T-helper 17 cell (primary cell): ENCODE data around the gene RXRB. TPM values are rescaled to one million over a fixed set of nuclear protein-coding genes. Genes with fewer than 3 reads are reported as not detected.
A peak's percentile ranks its signal among the peaks of the same experiment; 100 is the strongest.

Experiments used
- ATAC-seq: fragments of 150-1000 bp; cut with Tn5 transposase; 2 replicates; pipeline ENCODE4 v1.10.0; 2021; ENCODE audit warnings: mild to moderate bottlenecking, moderate library complexity
- DNase-seq, 3 donors: peaks; one replicate each; pipeline versions ENCODE4 v3.0.0 to v3.0.0-alpha.2; 2020 to 2021
- H3K9me3 ChIP-seq: one replicate; pipeline ENCODE4 v1.7.0; 2013; ENCODE audit warnings: low read length, mild to moderate bottlenecking; ENCODE audit not compliant: control insufficient read depth, poor library complexity, severe bottlenecking
- H3K27ac Mint-ChIP-seq: one replicate; pipeline ENCODE4 v1.8.0; 2022; ENCODE audit warnings: mild to moderate bottlenecking, moderate library complexity, mixed read lengths
- H3K27me3 Mint-ChIP-seq: one replicate; pipeline ENCODE4 v1.8.0; 2022; ENCODE audit warnings: mixed read lengths
- H3K36me3 Mint-ChIP-seq: one replicate; pipeline ENCODE4 v1.8.0; 2022; ENCODE audit warnings: low read depth, mixed read lengths
- H3K4me1 Mint-ChIP-seq: one replicate; pipeline ENCODE4 v1.8.0; 2022; ENCODE audit warnings: mild to moderate bottlenecking, mixed read lengths
- H3K4me3 Mint-ChIP-seq: one replicate; pipeline ENCODE4 v1.8.0; 2022; ENCODE audit warnings: mild to moderate bottlenecking, moderate library complexity, mixed read lengths
- total RNA-seq, 4 donors: library from RNA in 2 of 4; stranded (reverse) in 2 of 4; gene quantifications; one replicate each; pipeline ENCODE4 v1.2.3 and lab custom pipeline; 2022 to 2026

The RXRB gene
- total RNA-seq, 2 donors from 2014 or later, result 51.0 to 64.4 TPM

GRCh38 chr6:33171880-33172687 lies 28.4 kb downstream of the RXRB start:
- H3K36me3 Mint-ChIP-seq, result no peaks in the 10 kb centered on the region
- no peak overlapping the region for H3K4me3 Mint-ChIP-seq
- H3K9me3 ChIP-seq, result no peaks in the 10 kb centered on the region
- no peak for ATAC-seq
- no peak for DNase-seq
- no peak overlapping the region for H3K27ac Mint-ChIP-seq
- H3K4me1 Mint-ChIP-seq, result peaks cover 6% of the 10 kb centered on the region
- peaks cover 32% of the 10 kb centered on the region for H3K27me3 Mint-ChIP-seq

GRCh38 chr6:33171016-33171879 lies 29.2 kb downstream of the RXRB start:
- Mint-ChIP-seq H3K27ac (no peak overlapping the region), H3K27me3 (peaks cover 27% of the 10 kb centered on the region), H3K36me3 (no peaks in the 10 kb centered on the region), H3K4me3 (no peak overlapping the region), H3K4me1 (peaks cover 6% of the 10 kb centered on the region)
- no peak for DNase-seq
- H3K9me3 ChIP-seq, result no peaks in the 10 kb centered on the region
- no peak for ATAC-seq

DNA sequence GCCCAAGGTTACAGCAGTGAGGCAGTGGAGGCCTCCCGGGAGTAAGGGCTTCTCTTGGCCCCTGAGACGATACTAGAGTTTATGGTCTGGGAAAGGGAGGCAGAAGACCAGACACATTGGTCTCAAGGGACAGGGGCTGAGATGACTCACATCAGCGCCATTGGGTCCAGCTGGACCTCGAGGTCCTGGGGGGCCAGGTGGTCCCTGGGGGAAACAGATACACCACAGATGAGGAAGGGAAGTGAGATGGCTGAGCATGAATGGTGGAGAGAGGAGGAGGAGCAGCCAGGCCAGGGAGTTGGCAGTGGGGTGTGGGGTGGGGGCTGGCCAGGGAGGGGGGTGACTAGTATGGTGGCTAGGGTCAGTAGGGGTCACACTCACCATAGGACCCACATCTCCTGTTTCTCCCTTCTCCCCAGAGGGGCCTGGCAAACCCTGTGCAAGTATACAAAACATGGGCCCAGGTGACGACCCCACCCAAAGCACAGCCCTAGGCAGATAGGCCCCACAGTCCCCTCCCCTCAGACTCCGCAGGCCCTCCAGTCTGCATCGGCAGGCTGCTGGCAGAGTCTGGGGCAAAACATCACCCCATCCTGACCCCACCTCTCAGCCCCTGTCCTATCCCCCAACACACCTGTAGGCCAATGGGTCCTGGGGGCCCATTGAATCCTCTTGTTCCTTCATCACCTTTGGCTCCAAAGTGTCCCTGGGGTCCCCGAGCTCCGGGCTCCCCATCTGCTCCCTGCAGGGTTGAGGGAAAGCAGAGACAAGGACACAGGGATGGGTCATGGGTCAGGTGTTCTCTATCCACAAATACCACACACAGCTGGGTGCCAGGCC lies 30.1 kb downstream of the RXRB start:
- Mint-ChIP-seq H3K27ac (no peak overlapping the region), H3K4me3 (no peak overlapping the region), H3K27me3 (peaks cover 24% of the 10 kb centered on the region), H3K36me3 (no peaks in the 10 kb centered on the region), H3K4me1 (peaks cover 8% of the 10 kb centered on the region)
- H3K9me3 ChIP-seq, result no peaks in the 10 kb centered on the region
- no peak for ATAC-seq
- no peak for DNase-seq

DNA sequence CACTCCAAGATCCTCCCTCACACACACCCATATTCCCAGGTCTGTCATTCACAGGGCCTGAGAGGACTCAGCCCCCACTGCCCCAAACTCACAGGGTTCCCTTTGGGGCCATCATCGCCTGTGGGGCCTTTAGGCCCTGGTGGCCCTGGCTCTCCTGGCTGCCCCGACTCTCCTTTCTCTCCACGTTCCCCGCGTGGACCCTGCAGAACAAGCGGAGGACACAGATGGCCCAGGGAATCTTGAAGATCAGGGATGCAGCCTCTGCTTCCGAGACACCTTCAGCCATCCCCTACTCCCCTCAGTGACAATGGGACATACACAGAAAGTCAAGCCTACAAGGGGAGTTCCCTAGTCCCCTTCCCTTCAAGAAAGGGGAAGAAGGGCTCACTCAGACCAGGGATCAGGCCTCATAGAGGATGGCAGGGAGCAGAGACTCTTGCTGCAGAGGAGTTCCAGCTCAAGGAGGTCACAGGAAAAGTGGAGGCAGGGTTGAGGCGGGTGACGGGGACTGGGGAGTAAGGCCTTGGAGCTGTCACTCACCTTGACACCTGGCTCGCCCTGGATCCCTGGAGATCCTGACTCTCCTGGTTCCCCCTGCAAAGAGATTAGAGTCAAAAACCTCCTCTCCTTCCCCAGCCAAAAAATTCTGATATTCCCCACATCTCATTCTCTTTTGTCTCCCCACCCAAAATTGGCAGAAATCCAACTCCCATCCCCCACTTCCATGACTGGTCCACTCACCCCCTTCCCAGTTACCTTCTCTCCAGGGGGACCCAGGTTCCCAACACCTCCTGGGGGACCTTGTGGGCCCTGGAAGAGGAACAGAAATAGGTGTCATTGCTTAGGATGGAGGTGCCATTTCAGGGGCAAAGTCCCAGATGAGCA lies 30.9 kb downstream of the RXRB start:
- H3K9me3 ChIP-seq, result no peaks in the 10 kb centered on the region
- no peak for DNase-seq
- Mint-ChIP-seq H3K4me3 (no peak overlapping the region), H3K4me1 (peaks cover 6% of the 10 kb centered on the region), H3K36me3 (no peaks in the 10 kb centered on the region), H3K27me3 (peaks cover 16% of the 10 kb centered on the region), H3K27ac (peak overlapping the region; percentile 51)
- no peak for ATAC-seq

- H3K4me3 Mint-ChIP-seq, result no peak overlapping the region
- ATAC-seq, result no peak
- H3K36me3 Mint-ChIP-seq, result no peaks in the 10 kb centered on the region
- H3K4me1 Mint-ChIP-seq, result peaks cover 9% of the 10 kb centered on the region
- H3K9me3 ChIP-seq, result no peaks in the 10 kb centered on the region
- no peak for DNase-seq
- H3K27me3 Mint-ChIP-seq, result peaks cover 19% of the 10 kb centered on the region
- no peak overlapping the region for H3K27ac Mint-ChIP-seq
Measured at GRCh38 chr6:33168639-33169038, 31.8 kb downstream of the RXRB start.

DNA sequence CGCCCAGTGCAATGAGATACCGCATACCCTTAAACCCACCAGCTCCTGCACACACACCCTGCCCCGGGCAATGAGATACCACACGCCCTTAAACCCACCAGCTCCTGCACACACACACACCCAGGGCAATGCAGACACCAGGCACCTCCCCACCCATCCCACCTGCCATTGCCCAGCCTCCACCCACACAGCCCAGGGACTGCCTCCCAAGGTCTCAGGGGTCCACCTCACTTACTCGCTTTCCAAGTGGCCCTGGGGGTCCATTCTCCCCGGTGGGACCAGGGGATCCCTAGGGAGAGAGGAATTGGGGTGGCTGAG lies 32.2 kb downstream of the RXRB start:
- peaks cover 19% of the 10 kb centered on the region for H3K27me3 Mint-ChIP-seq
- no peak overlapping the region for H3K27ac Mint-ChIP-seq
- no peaks in the 10 kb centered on the region for H3K36me3 Mint-ChIP-seq
- peaks cover 9% of the 10 kb centered on the region for H3K4me1 Mint-ChIP-seq
- no peaks in the 10 kb centered on the region for H3K9me3 ChIP-seq
- H3K4me3 Mint-ChIP-seq, result no peak overlapping the region
- ATAC-seq, result no peak
- DNase-seq, result no peak

GRCh38 chr6:33167374-33168283 lies 32.8 kb downstream of the RXRB start:
- Mint-ChIP-seq H3K36me3 (no peaks in the 10 kb centered on the region), H3K4me1 (peaks cover 9% of the 10 kb centered on the region)

DNA sequence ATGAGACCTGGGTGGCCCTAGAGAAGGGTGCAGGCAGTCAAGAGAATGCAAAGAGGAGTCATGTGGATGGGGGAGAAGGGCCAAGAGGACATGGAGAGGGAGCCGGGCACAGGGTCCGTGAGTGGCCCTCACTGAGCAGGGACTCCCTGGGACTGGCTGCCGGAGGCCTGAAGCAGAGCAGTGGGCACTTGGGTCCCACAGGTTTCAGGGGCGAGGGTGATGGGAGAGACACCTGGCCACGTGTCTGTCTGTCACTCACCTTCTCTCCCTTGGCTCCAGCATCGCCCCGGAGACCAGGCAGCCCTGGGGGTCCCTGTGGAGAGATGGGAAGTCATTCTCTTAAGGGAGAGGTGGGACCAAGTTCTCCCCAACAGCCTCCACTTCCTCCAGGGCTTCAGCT lies 33.7 kb downstream of the RXRB start:
- Mint-ChIP-seq H3K4me1 (peaks cover 8% of the 10 kb centered on the region), H3K4me3 (no peak overlapping the region), H3K27me3 (peaks cover 13% of the 10 kb centered on the region), H3K36me3 (no peaks in the 10 kb centered on the region), H3K27ac (no peak overlapping the region)
- no peak for DNase-seq
- no peak for ATAC-seq
- H3K9me3 ChIP-seq, result no peaks in the 10 kb centered on the region

More at GRCh38 chr6:33167374-33168283, 32.8 kb downstream of the RXRB start:
- H3K9me3 ChIP-seq, result no peaks in the 10 kb centered on the region
- H3K27ac Mint-ChIP-seq, result no peak overlapping the region
- H3K4me3 Mint-ChIP-seq, result no peak overlapping the region
- peaks cover 15% of the 10 kb centered on the region for H3K27me3 Mint-ChIP-seq
- ATAC-seq, result no peak
- no peak for DNase-seq

- Mint-ChIP-seq H3K27me3 (peaks cover 13% of the 10 kb centered on the region), H3K4me3 (no peak overlapping the region), H3K27ac (no peak overlapping the region), H3K4me1 (peaks cover 12% of the 10 kb centered on the region), H3K36me3 (no peaks in the 10 kb centered on the region)
- H3K9me3 ChIP-seq, result no peaks in the 10 kb centered on the region
- no peak for ATAC-seq
- DNase-seq, result no peak
Measured at GRCh38 chr6:33166363-33166762, 34.1 kb downstream of the RXRB start.

- no peaks in the 10 kb centered on the region for H3K36me3 Mint-ChIP-seq
- DNase-seq (no peak), ATAC-seq (no peak)
- H3K9me3 ChIP-seq, result no peaks in the 10 kb centered on the region
- H3K27ac Mint-ChIP-seq, result no peak overlapping the region
- peaks cover 13% of the 10 kb centered on the region for H3K27me3 Mint-ChIP-seq
- H3K4me3 Mint-ChIP-seq, result peak overlapping the region; percentile 25
- H3K4me1 Mint-ChIP-seq, result peaks cover 14% of the 10 kb centered on the region
Measured at GRCh38 chr6:33165581-33166258, 34.7 kb downstream of the RXRB start.

DNA sequence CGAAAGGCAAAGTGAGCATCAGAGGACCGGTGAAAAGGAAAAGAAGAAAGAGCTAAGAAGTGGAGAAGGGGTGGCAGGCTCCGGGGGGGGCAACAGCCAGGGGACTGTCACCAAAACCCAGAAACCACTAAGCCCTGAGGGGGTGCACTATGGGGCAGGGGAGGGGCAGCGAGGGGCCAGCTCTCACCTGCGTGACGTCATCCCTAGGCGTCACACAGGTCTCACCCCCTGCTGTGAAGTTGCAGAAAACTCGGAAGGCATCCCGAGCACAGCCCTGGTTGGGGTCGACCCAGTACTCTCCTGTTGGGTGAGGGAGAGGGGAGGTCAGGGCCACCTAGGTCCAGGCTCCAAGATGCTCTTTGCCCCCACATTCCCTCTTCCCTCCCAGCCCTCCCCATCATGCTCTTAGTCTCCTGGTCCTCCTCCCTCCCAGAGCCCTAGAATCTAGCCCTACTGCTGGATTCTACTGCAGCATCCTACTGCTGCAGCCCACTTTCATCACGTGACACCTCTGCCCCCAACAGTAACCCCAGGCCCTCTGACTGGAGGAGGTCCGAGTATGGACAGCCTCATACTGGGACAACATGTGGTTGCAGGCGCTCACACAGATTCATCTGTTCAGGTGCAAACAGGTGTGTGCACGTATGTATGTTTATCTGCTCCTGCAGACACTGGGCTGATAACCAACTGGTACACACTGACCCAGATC lies 35.6 kb downstream of the RXRB start:
- H3K9me3 ChIP-seq, result no peaks in the 10 kb centered on the region
- no peaks in the 10 kb centered on the region for H3K36me3 Mint-ChIP-seq
- H3K4me3 Mint-ChIP-seq, result no peak overlapping the region
- no peak for DNase-seq
- peaks cover 13% of the 10 kb centered on the region for H3K27me3 Mint-ChIP-seq
- H3K27ac Mint-ChIP-seq, result no peak overlapping the region
- no peak for ATAC-seq
- H3K4me1 Mint-ChIP-seq, result peaks cover 13% of the 10 kb centered on the region
